Measurements from ENCODE around the gene PLK5. TPM values are rescaled to one million over a fixed set of nuclear protein-coding genes. Genes with fewer than 3 reads are reported as not detected.
"Not testable (repeated sequence)": the region's sequence is repeated elsewhere in the genome, so short reads cannot be mapped to it uniquely, and the experiment has no call there.

Gene PLK5
- total RNA-seq, 2 experiments from 2014 or later: not detected

DNA sequence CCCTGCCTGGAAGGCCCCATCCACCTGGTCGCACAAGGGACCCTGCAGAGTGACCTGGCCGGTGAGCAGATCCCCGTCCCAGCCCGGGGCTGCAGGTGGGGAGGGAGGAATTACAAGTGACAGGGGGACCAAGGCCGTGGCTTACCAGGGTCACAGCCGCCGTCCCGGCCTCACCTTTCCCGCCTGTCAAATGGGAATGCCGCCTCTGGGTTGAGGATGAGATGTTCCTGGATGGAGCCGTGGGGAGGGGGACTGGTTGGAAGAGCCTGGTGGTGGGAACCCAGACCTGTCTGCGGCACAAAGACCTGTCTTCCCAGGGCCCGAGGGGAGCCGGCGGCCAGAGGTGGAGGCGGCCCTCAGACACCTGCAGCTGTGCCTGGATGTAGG is 5.5 kb downstream of the PLK5 start:
- Mint-ChIP-seq H3K27me3 (peaks cover 12% of the 10 kb centered on the region), H3K9me3 (no peaks in the 10 kb centered on the region), H3K27ac (no peak overlapping the region), H3K36me3 (no peaks in the 10 kb centered on the region), H3K4me3 (no peak overlapping the region), H3K4me1 (peaks cover 3% of the 10 kb centered on the region)
- ATAC-seq (ENCODE audit: low read depth) (no peak), DNase-seq (no peak)
- POLR2A ChIA-PET: no interaction called here

DNA sequence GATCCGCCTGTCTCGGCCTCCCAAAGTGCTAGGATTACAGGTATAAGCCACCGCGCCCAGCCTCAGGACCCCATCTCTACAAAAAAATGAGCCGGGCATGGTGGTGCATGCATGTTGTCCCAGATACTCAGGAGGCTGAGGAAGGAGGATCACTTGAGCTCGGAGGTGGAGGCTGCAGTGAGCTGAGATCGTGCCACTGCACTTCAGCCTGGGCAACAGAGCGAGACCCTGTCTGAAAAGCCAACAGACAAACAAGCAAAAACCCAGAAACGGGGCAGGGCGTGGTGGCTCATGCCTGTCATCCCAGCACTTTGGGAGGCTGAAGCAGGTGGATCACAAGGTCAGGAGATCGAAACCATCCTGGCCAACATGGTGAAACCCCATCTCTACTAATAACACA is 7.0 kb downstream of the PLK5 start:
- POLR2A ChIA-PET; H3K4me1 Mint-ChIP-seq; H3K27ac Mint-ChIP-seq; H3K36me3 Mint-ChIP-seq; H3K4me3 Mint-ChIP-seq; ATAC-seq (ENCODE audit: low read depth); H3K27me3 Mint-ChIP-seq; H3K9me3 Mint-ChIP-seq; DNase-seq: not testable (repeated sequence)

DNA sequence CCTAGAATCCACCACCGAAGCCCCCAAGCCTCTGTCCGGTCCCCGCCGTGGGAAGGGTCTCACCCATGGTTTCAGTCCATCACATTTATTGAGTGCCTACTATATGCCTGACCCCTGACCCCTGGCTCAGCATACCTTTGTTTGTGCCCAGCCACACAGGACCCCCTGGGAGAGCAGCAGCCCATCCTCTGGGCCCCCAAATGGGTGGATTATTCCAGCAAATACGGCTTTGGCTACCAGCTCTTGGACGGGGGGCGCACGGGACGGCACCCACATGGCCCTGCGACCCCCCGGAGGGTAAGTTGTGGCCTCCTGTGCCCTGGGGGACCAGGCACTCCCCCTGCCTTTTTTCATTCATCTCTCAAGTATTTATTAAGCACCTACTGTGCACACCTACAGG is 7.7 kb downstream of the PLK5 start:
- POLR2A ChIA-PET: no interaction called here
- no peaks in the 10 kb centered on the region for H3K4me1 Mint-ChIP-seq
- peaks cover 3% of the 10 kb centered on the region for H3K27me3 Mint-ChIP-seq
- no peaks in the 10 kb centered on the region for H3K36me3 Mint-ChIP-seq
- DNase-seq (no peak), ATAC-seq (ENCODE audit: low read depth) (no peak)
- H3K9me3 Mint-ChIP-seq: no peaks in the 10 kb centered on the region
- no peak overlapping the region for H3K4me3 Mint-ChIP-seq
- H3K27ac Mint-ChIP-seq: no peak overlapping the region

DNA sequence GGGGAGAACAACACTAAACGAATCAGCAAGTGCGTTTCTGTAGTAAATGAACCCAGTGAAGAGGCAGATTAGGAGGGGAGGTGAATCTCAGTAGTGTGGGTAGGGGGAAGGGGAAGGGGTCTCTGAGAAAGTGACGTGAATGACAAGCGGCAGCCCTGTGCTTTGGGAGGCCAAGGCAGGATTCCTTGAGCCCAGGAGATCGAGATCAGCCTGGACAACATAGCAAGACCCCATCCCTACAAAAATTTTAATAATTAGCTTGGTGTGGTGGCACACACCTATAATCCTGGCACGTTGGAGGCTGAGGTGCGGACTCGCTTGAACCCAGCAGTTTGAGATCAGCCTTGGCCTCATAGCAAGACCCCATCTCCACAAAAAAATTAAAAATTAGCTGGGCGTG is 8.1 kb downstream of the PLK5 start:
- no peaks in the 10 kb centered on the region for H3K9me3 Mint-ChIP-seq
- H3K27ac Mint-ChIP-seq: no peak overlapping the region
- POLR2A ChIA-PET: no interaction called here
- no peak for ATAC-seq (ENCODE audit: low read depth)
- H3K27me3 Mint-ChIP-seq: peaks cover 3% of the 10 kb centered on the region
- H3K4me1 Mint-ChIP-seq: no peaks in the 10 kb centered on the region
- H3K36me3 Mint-ChIP-seq: no peaks in the 10 kb centered on the region
- H3K4me3 Mint-ChIP-seq: no peak overlapping the region
- no peak for DNase-seq

DNA sequence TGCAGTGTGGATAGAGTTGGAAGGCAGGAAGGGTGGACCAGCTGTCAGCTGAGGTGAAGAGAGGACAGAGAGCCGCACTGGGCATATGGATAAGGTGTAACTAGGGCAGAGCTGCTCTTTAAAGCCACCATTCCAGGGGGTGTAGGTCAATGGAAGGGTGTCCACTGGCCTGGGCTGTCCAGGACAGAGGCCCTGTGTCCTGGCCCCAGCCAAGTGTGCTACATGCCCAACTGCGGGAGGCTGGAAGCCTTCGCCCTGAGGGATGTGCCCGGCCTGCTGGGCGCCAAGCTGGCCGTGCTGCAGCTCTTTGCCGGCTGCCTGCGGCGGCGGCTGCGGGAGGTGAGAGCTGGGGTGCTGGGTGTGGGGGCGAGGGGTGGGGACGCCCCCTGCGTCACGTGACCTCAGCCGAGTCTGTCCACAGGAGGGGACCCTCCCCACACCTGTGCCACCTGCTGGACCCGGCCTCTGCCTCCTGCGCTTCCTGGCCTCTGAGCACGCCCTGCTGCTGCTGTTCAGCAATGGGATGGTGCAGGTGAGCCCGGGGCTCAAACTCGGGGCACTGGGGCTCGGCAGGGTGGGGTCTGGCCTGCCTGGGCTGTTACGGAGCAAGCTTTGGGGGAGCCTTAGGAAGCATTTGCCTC is 9.8 kb downstream of the PLK5 start:
- no peak for DNase-seq
- no peaks in the 10 kb centered on the region for H3K36me3 Mint-ChIP-seq
- H3K27ac Mint-ChIP-seq: no peak overlapping the region
- H3K4me1 Mint-ChIP-seq: no peaks in the 10 kb centered on the region
- no peak for ATAC-seq (ENCODE audit: low read depth)
- no peak overlapping the region for H3K4me3 Mint-ChIP-seq
- POLR2A ChIA-PET: no interaction called here
- no peaks in the 10 kb centered on the region for H3K27me3 Mint-ChIP-seq
- no peaks in the 10 kb centered on the region for H3K9me3 Mint-ChIP-seq

DNA sequence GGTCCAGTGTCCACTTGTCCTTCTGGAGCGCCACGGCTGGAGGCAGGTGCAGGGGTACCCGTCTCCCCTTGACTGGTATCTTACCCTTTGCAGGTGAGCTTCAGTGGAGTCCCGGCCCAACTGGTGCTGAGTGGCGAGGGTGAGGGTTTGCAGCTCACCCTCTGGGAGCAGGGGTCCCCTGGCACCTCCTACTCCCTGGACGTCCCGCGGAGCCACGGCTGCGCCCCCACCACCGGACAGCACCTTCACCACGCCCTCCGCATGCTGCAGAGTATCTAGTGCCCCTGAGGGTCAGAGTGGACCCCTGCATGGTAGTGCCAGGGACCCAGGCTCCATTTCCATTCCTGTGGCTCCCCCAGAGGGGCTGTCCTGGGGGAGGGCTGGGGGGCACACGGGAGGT is 11.1 kb downstream of the PLK5 start:
- no peaks in the 10 kb centered on the region for H3K9me3 Mint-ChIP-seq
- H3K27ac Mint-ChIP-seq: no peak overlapping the region
- no peak overlapping the region for H3K4me3 Mint-ChIP-seq
- H3K36me3 Mint-ChIP-seq: no peaks in the 10 kb centered on the region
- no peaks in the 10 kb centered on the region for H3K27me3 Mint-ChIP-seq
- H3K4me1 Mint-ChIP-seq: no peaks in the 10 kb centered on the region
- DNase-seq: no peak
- ATAC-seq (ENCODE audit: low read depth): no peak
- POLR2A ChIA-PET: no interaction called here

DNA sequence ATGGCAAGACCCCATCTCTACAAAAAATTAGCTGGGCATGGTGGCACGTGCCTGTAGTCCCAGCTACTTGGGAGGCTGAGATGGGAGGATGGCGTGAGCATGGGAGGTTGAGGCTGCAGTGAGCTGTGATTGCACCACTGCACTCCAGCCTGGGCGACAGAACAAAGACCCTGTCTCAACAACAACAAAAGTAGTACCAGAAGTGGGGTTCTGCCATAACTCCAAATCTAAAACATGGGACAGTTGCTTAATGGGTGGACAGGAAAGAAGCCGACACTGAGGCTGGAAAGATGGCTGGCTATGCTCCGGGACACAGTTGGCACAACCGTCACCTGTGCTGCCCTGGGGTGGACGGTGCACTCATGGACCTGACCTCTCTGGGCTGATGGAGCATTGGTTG is 11.8 kb downstream of the PLK5 start:
- H3K4me1 Mint-ChIP-seq; H3K27ac Mint-ChIP-seq; ATAC-seq (ENCODE audit: low read depth); H3K9me3 Mint-ChIP-seq; H3K27me3 Mint-ChIP-seq; DNase-seq; H3K4me3 Mint-ChIP-seq; POLR2A ChIA-PET; H3K36me3 Mint-ChIP-seq: not testable (repeated sequence)

DNA sequence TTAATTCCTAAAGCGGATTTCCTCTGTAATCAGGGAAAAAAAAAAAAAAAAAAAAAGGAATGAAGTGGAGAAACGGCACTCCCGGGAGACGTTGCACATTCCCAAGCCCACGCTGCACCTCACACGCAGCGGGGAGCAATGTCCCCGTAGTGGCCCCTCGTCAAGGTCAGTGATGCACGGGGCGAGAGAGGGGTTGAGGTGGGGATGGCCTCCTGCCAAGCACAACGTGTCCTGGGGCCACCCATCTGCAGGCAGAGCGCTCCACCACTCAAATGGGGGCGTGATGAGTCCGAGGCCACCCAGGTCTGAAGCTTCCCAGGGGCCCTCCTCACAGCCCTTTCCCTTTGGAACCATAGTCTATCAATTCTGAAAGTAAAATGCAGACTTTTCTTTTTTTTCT is 15.1 kb downstream of the PLK5 start:
- peaks cover 14% of the 10 kb centered on the region for H3K27me3 Mint-ChIP-seq
- no peaks in the 10 kb centered on the region for H3K4me1 Mint-ChIP-seq
- POLR2A ChIA-PET: no interaction called here
- H3K36me3 Mint-ChIP-seq: no peaks in the 10 kb centered on the region
- H3K4me3 Mint-ChIP-seq: no peak overlapping the region
- H3K27ac Mint-ChIP-seq: no peak overlapping the region
- H3K9me3 Mint-ChIP-seq: no peaks in the 10 kb centered on the region
- ATAC-seq (ENCODE audit: low read depth) (no peak), DNase-seq (no peak)

DNA sequence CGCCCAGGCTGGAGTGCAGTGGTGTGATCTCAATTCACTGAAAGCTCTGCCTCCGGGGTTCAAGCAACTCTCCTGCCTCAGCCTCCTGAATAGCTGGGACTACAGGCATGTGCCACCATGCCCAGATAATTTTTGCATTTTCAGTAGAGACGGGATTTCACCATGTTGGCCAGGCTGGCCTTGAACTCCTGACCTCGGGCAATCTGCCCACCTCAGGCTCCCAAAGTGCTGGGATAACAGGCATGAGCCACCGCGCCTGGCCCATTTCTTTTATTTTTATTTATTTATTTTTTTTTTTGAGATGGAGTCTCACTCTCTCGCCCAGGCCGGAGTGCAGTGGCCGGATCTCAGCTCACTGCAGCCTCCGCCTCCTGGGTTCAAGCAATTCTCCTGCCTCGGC is 15.9 kb downstream of the PLK5 start:
- H3K4me3 Mint-ChIP-seq; H3K4me1 Mint-ChIP-seq; H3K9me3 Mint-ChIP-seq; H3K27ac Mint-ChIP-seq; H3K36me3 Mint-ChIP-seq; ATAC-seq (ENCODE audit: low read depth); POLR2A ChIA-PET; DNase-seq: not testable (repeated sequence)
- H3K27me3 Mint-ChIP-seq: peaks cover 21% of the 10 kb centered on the region

DNA sequence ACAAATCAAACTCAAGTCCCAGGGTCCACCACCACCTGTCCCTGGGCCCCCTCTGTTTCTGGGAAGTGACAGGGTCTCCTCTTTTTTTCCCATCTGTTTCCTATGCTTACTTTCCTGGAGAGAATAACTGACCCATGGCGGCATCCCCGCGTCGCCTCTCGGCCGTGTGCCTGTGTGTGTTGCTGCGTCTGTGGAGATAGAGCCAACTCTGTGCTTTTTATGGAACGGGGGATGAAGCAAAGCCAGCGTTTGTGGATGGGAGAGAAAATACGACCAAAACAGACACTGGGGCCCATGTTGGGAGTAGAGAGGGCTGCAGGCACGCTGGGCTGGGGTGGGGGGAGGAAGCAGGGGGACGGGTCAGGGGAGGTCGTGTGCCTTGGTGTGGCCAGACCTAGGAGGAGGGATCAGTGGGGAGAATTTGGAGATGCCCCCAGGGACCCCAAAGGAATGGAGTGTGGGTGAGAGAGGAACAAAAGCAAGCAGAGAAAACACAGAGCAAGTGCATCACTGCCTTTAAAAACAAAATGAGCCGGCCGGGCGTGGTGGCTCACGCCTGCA is 16.6 kb downstream of the PLK5 start:
- no peaks in the 10 kb centered on the region for H3K4me1 Mint-ChIP-seq
- H3K4me3 Mint-ChIP-seq: no peak overlapping the region
- DNase-seq: no peak
- H3K27me3 Mint-ChIP-seq: peaks cover 23% of the 10 kb centered on the region
- H3K27ac Mint-ChIP-seq: no peak overlapping the region
- no peaks in the 10 kb centered on the region for H3K36me3 Mint-ChIP-seq
- no peaks in the 10 kb centered on the region for H3K9me3 Mint-ChIP-seq
- POLR2A ChIA-PET: interaction anchor here (0.6 kb wide), 1 partner anchor 77 kb away, joined by 3 read pairs; no protein-coding TSS in a partner anchor
- no peak for ATAC-seq (ENCODE audit: low read depth)

DNA sequence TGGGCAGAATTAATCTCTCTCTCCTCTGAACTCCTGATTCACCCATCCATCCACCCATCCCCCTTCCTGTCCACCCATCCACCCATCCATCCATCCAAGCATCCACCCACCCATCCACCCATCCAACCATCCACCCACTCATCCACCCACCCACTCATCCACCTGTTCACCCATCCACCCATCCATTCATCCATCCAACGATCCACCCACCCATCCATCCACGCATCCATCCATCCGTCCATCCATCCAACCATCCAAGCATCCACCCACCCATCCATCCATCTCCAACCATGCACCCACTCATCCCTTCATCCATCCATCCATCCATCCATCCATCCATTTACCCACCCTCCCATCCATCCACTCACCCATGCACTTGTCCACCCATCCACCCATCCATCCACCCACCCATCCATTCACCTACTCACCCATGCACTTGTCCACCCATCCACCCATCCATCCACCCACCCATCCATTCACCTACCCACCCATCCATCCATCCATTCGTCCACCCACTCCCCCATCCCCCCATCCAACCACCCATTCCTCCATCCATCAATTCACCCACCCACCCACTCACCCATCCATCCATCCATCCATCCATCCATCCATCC is 25.6 kb downstream of the PLK5 start:
- no peak for ATAC-seq (ENCODE audit: low read depth)
- Mint-ChIP-seq H3K27ac (no peak overlapping the region), H3K9me3 (no peaks in the 10 kb centered on the region), H3K36me3 (no peaks in the 10 kb centered on the region), H3K27me3 (peaks cover 7% of the 10 kb centered on the region), H3K4me3 (no peak overlapping the region), H3K4me1 (peaks cover 3% of the 10 kb centered on the region)
- no peak for DNase-seq
- POLR2A ChIA-PET: no interaction called here

DNA sequence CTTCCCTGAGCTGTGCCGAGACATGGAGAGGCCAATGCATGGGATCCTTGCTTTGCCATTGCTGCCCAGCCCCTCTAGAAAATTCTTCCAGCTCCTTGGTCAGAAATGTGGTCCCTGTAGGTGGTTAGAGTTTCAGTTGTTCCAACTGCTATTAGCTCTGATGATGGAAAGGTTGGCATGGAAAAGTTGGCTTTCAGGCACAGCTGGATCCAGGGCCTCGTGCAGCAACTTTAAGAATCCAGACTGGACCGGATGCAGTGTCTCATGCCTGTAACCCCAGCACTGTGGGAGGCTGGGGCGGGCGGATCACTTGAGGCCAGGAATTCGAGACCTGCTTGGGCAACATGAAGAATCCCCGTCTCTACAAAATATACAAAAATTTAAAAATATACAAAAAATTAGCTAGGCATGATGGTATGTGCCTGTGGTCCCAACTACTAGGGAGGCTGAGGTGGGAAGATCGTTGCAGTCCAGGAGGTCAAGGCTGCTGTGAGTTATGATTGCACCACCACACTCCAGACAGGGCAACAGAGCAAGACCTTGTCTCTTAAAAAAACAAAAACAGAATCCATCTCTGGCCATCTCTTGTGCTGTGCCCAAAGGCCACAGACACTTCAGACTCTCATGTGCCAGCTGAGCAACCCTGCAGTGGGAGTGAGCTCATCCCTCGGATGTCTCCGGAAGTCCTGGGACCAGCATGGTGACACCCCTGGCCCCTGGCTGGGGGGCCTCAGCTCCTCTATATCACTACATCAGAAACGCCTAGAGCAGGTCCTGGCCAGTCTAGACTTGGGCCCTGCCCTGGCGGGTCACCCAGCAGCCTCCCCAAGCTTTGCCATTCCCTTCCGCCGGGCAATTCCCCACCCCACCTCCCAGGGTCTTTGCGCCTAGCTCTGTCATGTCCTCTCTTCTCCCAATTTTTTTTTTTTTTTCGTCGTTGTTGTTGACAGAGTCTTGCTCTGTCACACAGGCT is 27.5 kb downstream of the PLK5 start:
- no peaks in the 10 kb centered on the region for H3K4me1 Mint-ChIP-seq
- H3K4me3 Mint-ChIP-seq: no peak overlapping the region
- no peaks in the 10 kb centered on the region for H3K9me3 Mint-ChIP-seq

DNA sequence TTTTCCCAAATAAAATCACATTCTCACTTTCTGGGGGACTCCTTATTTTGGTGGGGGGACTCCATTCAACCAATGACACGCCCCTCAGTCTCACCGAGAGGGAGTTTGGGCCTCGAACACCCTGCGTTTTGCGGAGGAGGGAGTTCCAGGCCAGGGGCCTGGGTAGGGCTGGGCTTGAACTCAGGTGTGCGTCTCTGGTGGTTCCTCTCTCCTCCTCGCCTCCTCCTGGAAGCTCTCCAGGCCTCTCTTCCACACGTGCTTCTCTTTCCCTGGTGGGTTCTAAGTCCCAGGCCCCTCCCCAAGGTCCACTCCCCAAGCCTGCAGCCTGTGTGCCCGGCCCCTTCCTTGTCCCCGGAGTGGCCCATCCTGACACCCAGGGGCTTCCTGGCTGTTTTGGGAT is 29.5 kb downstream of the PLK5 start:
- ATAC-seq (ENCODE audit: low read depth): no peak
- no peaks in the 10 kb centered on the region for H3K27me3 Mint-ChIP-seq
- no peak overlapping the region for H3K4me3 Mint-ChIP-seq
- no peaks in the 10 kb centered on the region for H3K9me3 Mint-ChIP-seq
- no peaks in the 10 kb centered on the region for H3K36me3 Mint-ChIP-seq
- no peaks in the 10 kb centered on the region for H3K4me1 Mint-ChIP-seq
- POLR2A ChIA-PET: no interaction called here
- H3K27ac Mint-ChIP-seq: no peak overlapping the region
- DNase-seq: no peak

More for the DNA sequence above, 27.5 kb downstream of the PLK5 start:
- DNase-seq: no peak
- no peak for ATAC-seq (ENCODE audit: low read depth)
- Mint-ChIP-seq H3K36me3 (no peaks in the 10 kb centered on the region), H3K27me3 (no peaks in the 10 kb centered on the region), H3K27ac (no peak overlapping the region)
- POLR2A ChIA-PET: no interaction called here

DNA sequence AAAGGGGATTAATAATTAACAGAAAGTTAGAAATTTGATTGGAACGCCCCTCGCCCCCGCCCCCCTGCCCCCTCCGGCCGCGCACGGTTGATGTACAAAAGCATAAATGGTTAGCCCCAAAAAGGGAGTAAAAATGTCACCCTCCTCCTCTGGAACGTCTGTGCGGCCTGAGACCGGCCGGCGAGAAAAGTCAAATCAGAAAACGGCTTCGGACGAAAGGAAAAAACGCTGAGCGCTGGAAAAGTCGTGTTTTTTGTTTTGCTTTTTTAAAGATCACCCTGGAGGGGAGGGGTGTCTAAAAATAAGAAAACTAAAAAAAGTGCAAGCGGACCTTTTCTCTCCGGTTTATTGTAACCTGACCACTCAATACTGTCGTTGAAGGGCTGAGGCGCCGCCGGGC is 31.1 kb downstream of the PLK5 start:
- ATAC-seq (ENCODE audit: low read depth): no peak
- H3K36me3 Mint-ChIP-seq: no peaks in the 10 kb centered on the region
- POLR2A ChIA-PET: no interaction called here

More for the DNA sequence above, 31.1 kb downstream of the PLK5 start:
- H3K4me3 Mint-ChIP-seq: no peak overlapping the region
- DNase-seq: no peak
- H3K27me3 Mint-ChIP-seq: no peaks in the 10 kb centered on the region
- no peaks in the 10 kb centered on the region for H3K9me3 Mint-ChIP-seq
- no peak overlapping the region for H3K27ac Mint-ChIP-seq
- no peaks in the 10 kb centered on the region for H3K4me1 Mint-ChIP-seq

Data from activated naive CD8-positive, alpha-beta T cell treated with anti-CD3 and anti-CD28 coated beads, Interleukin-2, amount 10 ng/mL, durations not matched to agents 7 days and 5 days (primary cell).